ENCODE measurements around the gene NOP56.

DNA sequence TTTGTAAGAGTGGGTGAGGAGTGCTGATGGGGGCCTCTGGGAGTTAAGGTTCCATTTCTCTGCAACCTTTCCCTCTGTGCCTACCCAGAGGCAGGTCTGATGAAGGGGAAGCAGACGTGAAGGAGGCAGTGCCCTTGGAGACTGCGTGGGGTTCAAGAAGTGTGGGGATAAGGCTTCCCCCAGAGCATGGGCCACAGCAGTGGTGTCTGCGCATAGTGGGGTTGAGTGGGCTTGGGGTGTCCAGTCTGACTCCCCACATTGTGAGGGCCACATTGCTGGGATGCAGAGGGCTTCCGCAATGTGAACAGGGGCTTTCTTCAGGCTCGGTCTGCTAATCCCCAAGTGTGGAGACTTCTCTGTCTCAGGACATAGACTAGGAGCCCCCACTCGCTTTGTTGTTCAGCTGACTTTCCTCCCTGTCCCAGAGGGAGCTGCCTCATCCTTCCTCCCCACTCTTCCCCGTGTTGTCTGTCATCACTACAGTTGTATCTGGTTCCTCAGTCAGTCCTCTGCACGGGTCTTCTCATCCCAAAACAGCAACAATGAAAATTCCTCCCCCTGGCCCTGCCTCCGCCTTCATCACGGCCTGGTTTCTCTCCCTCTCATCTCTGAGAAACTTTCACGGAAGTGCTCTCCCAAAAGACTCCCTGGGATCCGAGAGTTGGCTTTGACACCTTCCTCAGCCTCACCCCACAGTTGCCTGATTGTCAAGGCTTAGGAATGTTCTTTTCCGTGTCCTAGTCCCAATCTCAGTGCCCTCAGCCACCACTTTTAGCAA is 43.0 kb downstream of the NOP56 start:
- TF ChIP-seq CEBPB (IDR thresholded peaks at IDR 0.05) (no peak), POLR2AphosphoS2 (conservative IDR thresholded peaks at IDR 0.05; ENCODE audit: low read length) (no peak), EP300 (IDR thresholded peaks at IDR 0.05) (no peak), ZFP36 (IDR thresholded peaks at IDR 0.05; ENCODE audit: borderline replicate concordance, partially characterized antibody) (no peak), CHD4 (IDR thresholded peaks at IDR 0.05; ENCODE audit: borderline replicate concordance) (no peak), HOXA7 (CRISPR knock-in tag; IDR thresholded peaks at IDR 0.05) (no peak), RAD21 (conservative IDR thresholded peaks at IDR 0.05 in 1 of 2, IDR thresholded peaks at IDR 0.05 in 1 of 2) (no peak), MYC (IDR thresholded peaks at IDR 0.05; ENCODE audit: borderline replicate concordance, low read length) (no peak), POLR2A (IDR thresholded peaks at IDR 0.05; ENCODE audit: low read length) (no peak), CBX8 (IDR thresholded peaks at IDR 0.05) (no peak)
- TF ChIP-seq, protein P1, sequence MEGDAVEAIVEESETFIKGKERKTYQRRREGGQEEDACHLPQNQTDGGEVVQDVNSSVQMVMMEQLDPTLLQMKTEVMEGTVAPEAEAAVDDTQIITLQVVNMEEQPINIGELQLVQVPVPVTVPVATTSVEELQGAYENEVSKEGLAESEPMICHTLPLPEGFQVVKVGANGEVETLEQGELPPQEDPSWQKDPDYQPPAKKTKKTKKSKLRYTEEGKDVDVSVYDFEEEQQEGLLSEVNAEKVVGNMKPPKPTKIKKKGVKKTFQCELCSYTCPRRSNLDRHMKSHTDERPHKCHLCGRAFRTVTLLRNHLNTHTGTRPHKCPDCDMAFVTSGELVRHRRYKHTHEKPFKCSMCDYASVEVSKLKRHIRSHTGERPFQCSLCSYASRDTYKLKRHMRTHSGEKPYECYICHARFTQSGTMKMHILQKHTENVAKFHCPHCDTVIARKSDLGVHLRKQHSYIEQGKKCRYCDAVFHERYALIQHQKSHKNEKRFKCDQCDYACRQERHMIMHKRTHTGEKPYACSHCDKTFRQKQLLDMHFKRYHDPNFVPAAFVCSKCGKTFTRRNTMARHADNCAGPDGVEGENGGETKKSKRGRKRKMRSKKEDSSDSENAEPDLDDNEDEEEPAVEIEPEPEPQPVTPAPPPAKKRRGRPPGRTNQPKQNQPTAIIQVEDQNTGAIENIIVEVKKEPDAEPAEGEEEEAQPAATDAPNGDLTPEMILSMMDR (IDR thresholded peaks at IDR 0.05) = no peak
- TF ChIP-seq, protein P2, sequence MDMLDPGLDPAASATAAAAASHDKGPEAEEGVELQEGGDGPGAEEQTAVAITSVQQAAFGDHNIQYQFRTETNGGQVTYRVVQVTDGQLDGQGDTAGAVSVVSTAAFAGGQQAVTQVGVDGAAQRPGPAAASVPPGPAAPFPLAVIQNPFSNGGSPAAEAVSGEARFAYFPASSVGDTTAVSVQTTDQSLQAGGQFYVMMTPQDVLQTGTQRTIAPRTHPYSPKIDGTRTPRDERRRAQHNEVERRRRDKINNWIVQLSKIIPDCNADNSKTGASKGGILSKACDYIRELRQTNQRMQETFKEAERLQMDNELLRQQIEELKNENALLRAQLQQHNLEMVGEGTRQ (IDR thresholded peaks at IDR 0.05) = no peak

Data from A549 (cell line).